HG02840 (cell line): Measurements from ENCODE around the gene HAUS6.
"Not testable (repeated sequence)": the region's sequence is repeated elsewhere in the genome, so short reads cannot be mapped to it uniquely, and the experiment has no call there.

Source experiments
- ATAC-seq: cut with Tn5 transposase; IDR thresholded peaks from one replicate; pipeline ENCODE4 v1.9.1; 2021; ENCODE audit warnings: mild to moderate bottlenecking, moderate library complexity, moderate number of reproducible peaks; ENCODE audit not compliant: unreplicated experiment, low FRiP score

HAUS6 gene

GRCh38 chr9:19117039-19117716, 14.5 kb upstream of the HAUS6 start:
- no peak for ATAC-seq

GRCh38 chr9:19116107-19116790, 13.5 kb upstream of the HAUS6 start:
- no peak for ATAC-seq

GRCh38 chr9:19114680-19115270, 12.1 kb upstream of the HAUS6 start:
- ATAC-seq: no peak

GRCh38 chr9:19113964-19114679, 11.4 kb upstream of the HAUS6 start:
- ATAC-seq: no peak

GRCh38 chr9:19113064-19113611, 10.4 kb upstream of the HAUS6 start:
- not testable (repeated sequence) for ATAC-seq

- ATAC-seq: no peak
Observed at GRCh38 chr9:19108038-19108437, 5.3 kb upstream of the HAUS6 start.

GRCh38 chr9:19104515-19105282, 2.0 kb upstream of the HAUS6 start:
- no peak for ATAC-seq

- peak; percentile 21 for ATAC-seq
Observed at GRCh38 chr9:19102181-19102630, 498 bp downstream of the HAUS6 start.

- ATAC-seq: no peak
Observed at GRCh38 chr9:19101203-19101602, 1.5 kb downstream of the HAUS6 start.

GRCh38 chr9:19097431-19097830, 5.3 kb downstream of the HAUS6 start:
- ATAC-seq: not testable (repeated sequence)

GRCh38 chr9:19087106-19088000, 15.4 kb downstream of the HAUS6 start:
- ATAC-seq: no peak

GRCh38 chr9:19085295-19085694, 17.4 kb downstream of the HAUS6 start:
- no peak for ATAC-seq

GRCh38 chr9:19074836-19075235, 27.9 kb downstream of the HAUS6 start:
- ATAC-seq: no peak

- no peak for ATAC-seq
Observed at GRCh38 chr9:19074229-19074628, 28.5 kb downstream of the HAUS6 start.

- no peak for ATAC-seq
Observed at GRCh38 chr9:19057033-19057432, 45.7 kb downstream of the HAUS6 start.

GRCh38 chr9:19050637-19051591, 51.8 kb downstream of the HAUS6 start:
- no peak for ATAC-seq

GRCh38 chr9:19049917-19050636, 52.6 kb downstream of the HAUS6 start:
- ATAC-seq: no peak
